ENCODE measurements around the gene SLCO4A1.
A peak's percentile ranks its signal among the peaks of the same experiment; 100 is the strongest.
"Not testable (repeated sequence)": the region's sequence is repeated elsewhere in the genome, so short reads cannot be mapped to it uniquely, and the experiment has no call there.

The SLCO4A1 gene

DNA sequence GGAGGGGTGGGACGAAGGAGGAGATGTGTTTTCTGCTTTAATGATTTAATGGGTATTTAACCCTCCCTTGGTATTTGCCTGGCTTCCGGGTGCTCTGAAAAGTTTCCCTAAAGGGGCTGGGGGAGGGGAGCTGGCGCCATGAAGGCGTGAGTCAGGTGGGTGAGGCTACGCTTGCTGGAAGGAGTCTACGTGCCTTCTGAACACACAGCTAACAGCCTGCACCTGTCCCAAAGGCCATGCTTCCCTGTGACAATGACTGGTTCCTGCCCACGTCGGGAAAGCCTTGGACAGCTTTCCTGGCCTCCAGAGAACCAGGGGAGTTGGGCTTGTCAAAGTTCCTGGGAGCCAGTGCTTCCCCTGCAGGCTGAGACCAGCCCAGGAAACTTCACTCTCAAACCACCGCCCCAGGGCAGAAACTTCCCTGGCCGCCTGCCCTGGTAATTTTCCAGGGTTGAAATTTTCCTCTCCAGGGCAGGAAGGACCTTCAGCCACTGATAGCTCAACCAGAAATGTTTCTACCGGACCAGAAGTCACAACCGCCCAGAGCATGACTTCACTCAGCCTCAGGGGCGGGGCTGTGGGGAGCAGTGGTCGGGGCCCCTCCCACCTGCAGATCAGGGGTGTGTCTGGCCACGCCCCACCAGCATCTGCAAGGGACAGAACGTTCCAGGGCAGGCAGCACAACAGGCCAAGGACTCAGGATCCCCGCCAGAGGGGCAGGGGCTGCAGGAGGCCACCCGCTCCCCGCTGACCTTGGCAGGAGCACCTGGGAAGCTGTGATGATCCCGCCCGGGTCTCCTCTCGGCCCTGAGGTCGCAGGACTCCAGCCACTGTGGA is 18.6 kb upstream of the SLCO4A1 start:
- Histone ChIP-seq H3K4me1 (peaks cover 14% of the 10 kb centered on the region), H3K36me3 (replicated peaks) (no peaks in the 10 kb centered on the region), H3K27me3 (ENCODE audit: low read depth) (no peaks in the 10 kb centered on the region), H3K9me3 (no peaks in the 10 kb centered on the region), H3K4me3 (0 out of 2 replicates have a peak overlapping the region, but pooled peaks have one; percentile 3)
- DNase-seq (ENCODE audit: low spot score in 2 of 2), result peak; percentile 80 to 94
- in situ Hi-C loops (cut with MboI; ENCODE audit: low sequenced_read_pairs), result no loop called here

DNA sequence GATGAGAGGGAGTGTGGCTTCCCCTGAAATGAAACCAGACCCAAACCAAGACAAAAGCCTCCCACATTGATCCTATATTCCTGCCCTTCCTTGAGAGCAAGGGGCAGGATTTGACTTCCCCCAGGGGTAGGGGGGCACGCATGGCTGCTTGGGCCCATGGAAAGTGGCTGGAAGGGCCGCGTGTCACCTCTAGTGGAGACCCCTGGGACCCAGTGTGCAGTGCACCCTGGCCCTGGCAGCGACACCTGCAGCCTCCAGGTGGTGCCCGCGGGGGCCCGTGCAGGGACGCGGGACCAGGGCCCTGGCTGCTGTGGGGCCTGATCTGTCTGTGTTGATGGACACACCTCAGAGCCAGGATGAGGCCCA is 18.0 kb upstream of the SLCO4A1 start:
- Histone ChIP-seq H3K36me3 (replicated peaks) (no peaks in the 10 kb centered on the region), H3K27me3 (ENCODE audit: low read depth) (no peaks in the 10 kb centered on the region), H3K9me3 (no peaks in the 10 kb centered on the region), H3K4me3 (no peak overlapping the region), H3K4me1 (peaks cover 14% of the 10 kb centered on the region)
- DNase-seq (ENCODE audit: low spot score in 2 of 2), result peak in 1 of 2 experiments; percentile 51
- in situ Hi-C loops (cut with MboI; ENCODE audit: low sequenced_read_pairs), result no loop called here

DNA sequence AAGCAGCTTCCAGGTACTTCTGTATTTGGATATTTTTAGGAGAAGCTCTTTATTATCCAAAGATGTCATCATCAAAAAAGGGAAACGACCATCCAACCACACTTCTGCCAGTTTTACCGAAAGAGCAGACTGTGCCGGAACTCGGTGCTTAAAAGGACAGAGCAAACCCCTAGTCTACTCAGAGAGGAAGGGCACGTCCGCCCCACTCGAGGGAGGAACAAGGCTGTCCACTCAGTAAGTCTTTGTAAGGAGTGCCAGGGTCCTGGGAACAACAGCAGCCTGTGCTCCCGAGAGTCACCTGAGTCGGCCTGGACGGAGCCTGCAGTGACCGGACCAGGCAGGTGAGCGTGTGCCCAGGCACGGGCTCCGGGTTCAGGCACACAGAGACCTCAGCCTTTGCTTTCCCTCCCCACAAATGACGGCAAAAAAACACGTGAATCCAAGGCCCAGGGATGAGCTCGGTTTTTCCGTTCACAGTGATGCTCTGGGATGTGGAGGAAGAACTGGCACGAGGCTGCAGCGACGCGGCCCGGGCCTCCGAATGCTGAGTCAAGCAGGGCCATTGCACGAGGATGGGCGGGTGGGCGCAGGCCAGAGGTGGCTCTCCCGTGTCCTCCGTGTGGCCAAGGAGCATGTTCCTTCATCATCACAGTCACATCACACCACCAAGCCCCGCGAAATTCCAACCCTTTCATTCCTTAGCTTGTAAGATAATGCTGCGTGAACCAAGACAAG is 17.4 kb upstream of the SLCO4A1 start:
- no peak for DNase-seq (ENCODE audit: low spot score in 2 of 2)
- Histone ChIP-seq H3K4me1 (peaks cover 14% of the 10 kb centered on the region), H3K27me3 (ENCODE audit: low read depth) (no peaks in the 10 kb centered on the region), H3K4me3 (no peak overlapping the region), H3K36me3 (replicated peaks) (no peaks in the 10 kb centered on the region), H3K9me3 (no peaks in the 10 kb centered on the region)
- in situ Hi-C loops (cut with MboI; ENCODE audit: low sequenced_read_pairs), result no loop called here

DNA sequence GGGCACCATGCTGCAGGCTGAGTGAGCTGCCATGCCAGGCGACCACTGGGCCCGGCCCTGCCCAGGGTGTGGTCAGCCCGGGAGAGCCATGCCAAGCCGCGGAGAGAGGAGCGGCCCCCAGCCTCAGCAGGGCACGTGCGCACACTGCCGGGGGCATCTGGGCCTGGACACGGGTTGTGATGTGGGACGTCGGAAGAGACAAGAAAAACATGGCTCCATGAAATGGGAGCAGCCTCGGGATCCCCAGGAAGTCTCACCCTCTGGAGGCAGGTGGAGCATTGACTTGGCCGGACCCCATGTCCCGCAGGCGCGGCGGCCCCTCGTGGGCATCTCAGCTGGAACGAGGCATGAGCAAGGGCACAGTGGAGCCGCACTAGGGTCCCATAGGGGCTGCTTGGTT is 16.8 kb upstream of the SLCO4A1 start:
- peaks cover 14% of the 10 kb centered on the region for H3K4me1 ChIP-seq
- in situ Hi-C loops (cut with MboI; ENCODE audit: low sequenced_read_pairs), result no loop called here

DNA sequence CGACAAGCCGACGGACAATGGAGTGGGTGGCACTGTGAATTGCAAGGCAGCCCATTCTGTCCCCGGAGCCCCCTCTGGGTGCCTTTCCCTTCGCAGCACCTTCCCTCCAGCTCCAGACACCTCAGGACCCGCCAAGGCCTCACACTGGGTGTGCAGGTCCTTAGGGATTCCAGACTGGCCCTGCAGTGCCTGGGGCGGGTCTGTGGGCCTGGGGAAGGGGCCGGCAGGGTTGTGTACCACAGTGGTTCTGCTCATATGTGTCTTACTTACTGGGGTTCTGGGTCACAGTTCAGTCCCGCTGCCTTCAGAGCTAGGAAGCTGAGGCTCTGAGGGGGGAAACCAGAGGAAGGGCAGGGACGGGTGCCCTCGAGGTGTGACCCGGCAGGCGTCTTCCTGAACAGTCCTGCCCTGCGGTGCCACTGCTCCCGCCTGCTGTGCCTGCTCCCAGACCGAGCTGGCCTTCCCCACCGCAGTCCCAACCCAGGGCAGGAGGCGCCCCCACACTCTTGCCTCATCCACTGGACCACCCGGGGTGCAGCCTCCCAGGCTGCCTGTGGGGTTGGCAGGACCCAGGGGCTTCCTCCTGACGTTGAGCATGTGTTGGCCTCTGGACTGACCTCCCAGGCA is 16.3 kb upstream of the SLCO4A1 start:
- H3K4me1 ChIP-seq, result peaks cover 14% of the 10 kb centered on the region
- H3K27me3 ChIP-seq (ENCODE audit: low read depth), result no peaks in the 10 kb centered on the region
- no peaks in the 10 kb centered on the region for H3K36me3 ChIP-seq (replicated peaks)
- no peak for DNase-seq (ENCODE audit: low spot score in 2 of 2)
- in situ Hi-C loops (cut with MboI; ENCODE audit: low sequenced_read_pairs), result no loop called here
- H3K9me3 ChIP-seq, result no peaks in the 10 kb centered on the region
- no peak overlapping the region for H3K4me3 ChIP-seq

More for the DNA sequence above, 16.8 kb upstream of the SLCO4A1 start:
- H3K36me3 ChIP-seq (replicated peaks), result no peaks in the 10 kb centered on the region
- H3K4me3 ChIP-seq, result no peak overlapping the region
- no peak for DNase-seq (ENCODE audit: low spot score in 2 of 2)
- H3K9me3 ChIP-seq, result no peaks in the 10 kb centered on the region
- H3K27me3 ChIP-seq (ENCODE audit: low read depth), result no peaks in the 10 kb centered on the region

DNA sequence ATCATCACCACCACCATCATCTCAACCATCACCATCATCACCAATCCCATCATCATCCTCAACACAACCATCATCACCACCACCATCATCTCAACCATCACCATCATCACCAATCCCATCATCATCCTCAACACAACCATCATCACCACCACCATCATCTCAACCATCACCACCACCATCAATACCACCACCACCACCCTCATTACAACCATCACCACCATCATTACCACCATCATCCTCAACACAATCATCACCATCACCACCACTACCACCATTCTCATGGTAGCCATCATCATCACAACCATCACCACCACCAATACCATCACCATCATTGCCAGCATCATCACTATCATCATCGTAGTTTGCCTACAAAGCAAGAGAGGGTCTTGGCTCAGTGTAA is 14.9 kb upstream of the SLCO4A1 start:
- H3K27me3 ChIP-seq (ENCODE audit: low read depth); H3K9me3 ChIP-seq; H3K4me3 ChIP-seq; DNase-seq (ENCODE audit: low spot score in 2 of 2); in situ Hi-C loops (cut with MboI; ENCODE audit: low sequenced_read_pairs); H3K36me3 ChIP-seq (replicated peaks): not testable (repeated sequence)
- peaks cover 14% of the 10 kb centered on the region for H3K4me1 ChIP-seq

DNA sequence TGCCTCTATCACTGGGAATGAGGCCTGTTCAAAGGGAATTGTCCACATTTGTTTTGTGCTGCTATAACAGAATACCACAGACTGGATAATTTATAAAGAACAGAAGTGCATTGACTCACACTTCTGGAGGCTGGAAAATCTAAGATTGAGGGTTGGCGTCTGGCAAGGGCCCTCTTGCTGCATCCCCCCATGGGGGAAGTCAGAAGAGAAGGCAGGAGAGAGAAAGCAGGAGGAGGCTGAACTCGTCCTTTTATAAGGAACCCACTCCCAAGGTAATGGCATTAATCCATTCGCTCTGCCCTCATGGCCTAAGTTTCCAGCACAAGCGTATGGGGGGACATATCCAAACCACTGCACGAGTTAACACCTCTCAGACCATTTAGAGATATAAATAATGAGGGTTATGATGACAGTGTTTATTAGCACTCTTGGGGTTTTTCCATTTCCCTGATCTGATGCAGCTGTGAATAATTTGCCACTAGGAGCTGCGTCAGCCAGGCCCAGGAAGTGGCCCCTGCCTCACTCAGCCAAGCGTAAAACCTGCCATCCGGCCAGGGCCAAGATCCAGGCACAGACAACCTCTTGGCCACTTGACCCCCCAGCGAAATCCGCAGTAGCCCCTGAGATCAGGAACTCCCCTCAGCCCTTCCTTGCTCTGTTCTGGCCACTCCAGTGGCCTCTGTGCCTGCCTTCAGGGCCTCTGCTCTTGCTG is 14.2 kb upstream of the SLCO4A1 start:
- DNase-seq (ENCODE audit: low spot score in 2 of 2), result no peak
- peaks cover 14% of the 10 kb centered on the region for H3K4me1 ChIP-seq
- in situ Hi-C loops (cut with MboI; ENCODE audit: low sequenced_read_pairs), result no loop called here
- no peaks in the 10 kb centered on the region for H3K9me3 ChIP-seq
- H3K36me3 ChIP-seq (replicated peaks), result no peaks in the 10 kb centered on the region
- H3K27me3 ChIP-seq (ENCODE audit: low read depth), result peaks cover 8% of the 10 kb centered on the region; the same call in 1 of the 2 replicates
- H3K4me3 ChIP-seq, result no peak overlapping the region

DNA sequence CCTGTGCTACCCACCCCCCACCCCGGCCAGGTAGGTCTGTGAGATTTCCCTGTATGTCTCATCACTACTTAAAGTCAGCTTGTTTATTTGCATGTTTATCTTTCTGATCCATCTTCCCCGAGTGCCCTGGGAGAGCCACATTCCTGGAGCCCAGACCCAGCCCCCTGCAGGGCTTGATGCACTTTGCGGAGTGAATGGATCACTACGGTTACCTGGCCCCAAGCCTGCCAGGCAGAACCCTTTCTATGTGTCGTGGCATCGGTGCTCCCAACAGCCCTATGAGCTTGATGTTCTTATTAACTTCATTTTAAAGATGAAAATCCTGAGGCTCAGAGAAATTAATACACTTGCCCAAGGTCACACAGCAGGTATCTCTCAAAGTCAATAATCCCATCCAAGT is 13.6 kb upstream of the SLCO4A1 start:
- no peak for DNase-seq (ENCODE audit: low spot score in 2 of 2)
- Histone ChIP-seq H3K36me3 (replicated peaks) (no peaks in the 10 kb centered on the region), H3K4me1 (peaks cover 8% of the 10 kb centered on the region), H3K4me3 (no peak overlapping the region), H3K9me3 (no peaks in the 10 kb centered on the region), H3K27me3 (ENCODE audit: low read depth) (peaks cover 8% of the 10 kb centered on the region; the same call in 1 of the 2 replicates)
- in situ Hi-C loops (cut with MboI; ENCODE audit: low sequenced_read_pairs), result no loop called here

DNA sequence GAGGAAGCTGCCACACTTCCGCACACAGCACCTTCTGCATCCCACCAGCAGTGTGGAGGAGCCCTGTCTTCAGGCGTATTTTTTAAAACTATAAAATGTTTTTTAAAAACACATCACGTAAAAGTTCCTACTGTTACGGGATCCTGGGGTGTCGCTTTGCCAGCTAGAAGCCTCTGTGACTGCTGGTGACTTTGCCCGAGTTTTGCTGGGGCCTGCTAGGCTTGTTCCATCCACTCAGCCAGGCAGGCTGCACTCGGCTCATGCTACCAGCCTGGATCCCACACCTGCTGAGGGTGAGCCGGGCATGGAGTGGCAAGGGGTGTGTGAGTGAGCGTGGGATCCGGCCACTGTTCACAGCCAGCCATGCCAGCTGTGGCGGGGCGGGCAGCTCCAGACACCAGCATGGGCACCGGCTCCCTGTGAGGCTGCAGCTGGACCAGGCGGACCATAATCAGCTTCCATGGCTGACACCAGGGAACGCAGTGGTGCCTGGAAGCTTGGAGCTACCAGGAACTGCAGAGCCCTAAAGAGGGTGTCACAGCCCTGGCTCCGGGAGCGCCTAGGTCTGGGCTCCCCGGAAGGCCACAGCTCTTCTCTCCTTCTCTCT is 12.3 kb upstream of the SLCO4A1 start:
- H3K27me3 ChIP-seq (ENCODE audit: low read depth), result peaks cover 8% of the 10 kb centered on the region; the same call in 1 of the 2 replicates
- H3K36me3 ChIP-seq (replicated peaks), result no peaks in the 10 kb centered on the region
- in situ Hi-C loops (cut with MboI; ENCODE audit: low sequenced_read_pairs), result no loop called here
- no peak for DNase-seq (ENCODE audit: low spot score in 2 of 2)
- H3K4me3 ChIP-seq, result no peak overlapping the region
- H3K4me1 ChIP-seq, result no peaks in the 10 kb centered on the region
- H3K9me3 ChIP-seq, result no peaks in the 10 kb centered on the region

DNA sequence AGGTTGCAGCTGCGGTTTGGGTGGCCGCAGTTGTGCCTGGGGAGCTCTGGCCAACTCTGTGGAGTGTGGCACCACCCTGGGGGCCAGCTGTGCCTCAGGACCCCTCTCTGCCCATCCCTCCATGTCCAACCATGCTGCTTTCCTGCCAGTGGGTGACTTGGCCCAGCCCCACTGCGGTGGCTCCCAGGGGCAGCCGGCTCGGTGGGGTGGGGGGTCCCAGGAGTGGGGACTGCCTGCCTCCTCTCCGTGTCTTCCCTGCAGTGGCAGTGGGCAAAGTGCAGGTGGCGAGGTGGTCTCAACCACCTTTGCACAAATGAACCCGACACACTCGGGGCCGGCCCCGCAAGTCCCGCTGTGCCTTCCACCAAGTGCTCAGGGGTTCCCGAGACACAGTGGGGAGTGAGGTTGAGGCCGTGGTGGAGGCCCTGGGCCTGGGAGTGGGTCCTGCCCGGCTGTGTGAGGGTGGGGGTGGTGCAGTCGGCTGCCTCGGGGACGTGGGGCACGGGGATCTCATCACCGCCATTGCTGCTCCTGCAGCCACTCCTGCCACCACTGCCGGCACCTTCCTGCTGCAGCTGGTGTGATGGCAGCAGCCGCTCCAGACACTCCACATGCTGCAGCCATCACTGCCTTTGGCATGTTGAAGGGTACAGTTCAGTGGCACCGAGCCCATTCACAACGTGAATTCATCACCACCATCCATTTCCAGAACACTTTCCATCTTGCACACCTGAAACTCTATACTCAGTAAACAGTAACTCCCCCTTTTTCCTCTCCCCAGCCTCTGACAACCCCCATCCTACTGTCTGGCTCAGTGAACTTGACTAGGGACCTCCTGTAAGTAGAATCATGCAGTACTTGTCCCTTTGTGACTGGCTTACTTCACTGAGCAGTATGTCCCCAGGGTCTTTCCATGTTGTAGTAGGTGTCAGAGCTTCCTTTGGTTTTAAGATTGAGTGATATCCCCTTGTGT is 10.7 kb upstream of the SLCO4A1 start:
- Histone ChIP-seq H3K27me3 (ENCODE audit: low read depth) (peaks cover 8% of the 10 kb centered on the region; the same call in 1 of the 2 replicates), H3K36me3 (replicated peaks) (no peaks in the 10 kb centered on the region), H3K4me3 (no peak overlapping the region), H3K4me1 (no peaks in the 10 kb centered on the region), H3K9me3 (no peaks in the 10 kb centered on the region)
- in situ Hi-C loops (cut with MboI; ENCODE audit: low sequenced_read_pairs), result no loop called here
- no peak for DNase-seq (ENCODE audit: low spot score in 2 of 2)

DNA sequence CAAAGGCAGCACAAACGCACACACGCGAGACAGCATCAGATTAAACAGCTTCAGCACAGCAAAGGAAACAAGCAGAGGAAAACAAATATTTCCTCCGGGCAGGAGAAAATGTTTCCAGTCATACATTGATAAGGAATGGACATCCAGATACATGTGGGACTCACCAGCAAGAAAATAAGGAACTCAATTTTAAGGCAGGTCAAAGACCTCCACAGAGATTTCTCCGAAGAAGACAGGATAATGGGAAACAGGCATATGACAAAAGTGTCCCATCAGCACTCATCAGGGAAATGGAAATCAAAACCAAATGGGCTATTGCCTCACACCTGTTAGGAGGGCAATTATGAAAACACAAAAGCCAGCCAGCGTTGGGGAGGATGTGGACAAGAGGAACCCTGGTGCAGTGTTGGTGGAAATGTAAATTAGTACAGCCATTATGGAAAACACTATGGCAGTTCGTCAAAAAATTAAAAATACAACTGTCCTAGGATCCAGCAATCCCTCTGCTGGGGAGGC is 9.7 kb upstream of the SLCO4A1 start:
- Histone ChIP-seq H3K4me1 (no peaks in the 10 kb centered on the region), H3K4me3 (no peak overlapping the region), H3K27me3 (ENCODE audit: low read depth) (peaks cover 8% of the 10 kb centered on the region; the same call in 1 of the 2 replicates), H3K36me3 (replicated peaks) (no peaks in the 10 kb centered on the region), H3K9me3 (no peaks in the 10 kb centered on the region)
- in situ Hi-C loops (cut with MboI; ENCODE audit: low sequenced_read_pairs), result no loop called here
- DNase-seq (ENCODE audit: low spot score in 2 of 2), result no peak

DNA sequence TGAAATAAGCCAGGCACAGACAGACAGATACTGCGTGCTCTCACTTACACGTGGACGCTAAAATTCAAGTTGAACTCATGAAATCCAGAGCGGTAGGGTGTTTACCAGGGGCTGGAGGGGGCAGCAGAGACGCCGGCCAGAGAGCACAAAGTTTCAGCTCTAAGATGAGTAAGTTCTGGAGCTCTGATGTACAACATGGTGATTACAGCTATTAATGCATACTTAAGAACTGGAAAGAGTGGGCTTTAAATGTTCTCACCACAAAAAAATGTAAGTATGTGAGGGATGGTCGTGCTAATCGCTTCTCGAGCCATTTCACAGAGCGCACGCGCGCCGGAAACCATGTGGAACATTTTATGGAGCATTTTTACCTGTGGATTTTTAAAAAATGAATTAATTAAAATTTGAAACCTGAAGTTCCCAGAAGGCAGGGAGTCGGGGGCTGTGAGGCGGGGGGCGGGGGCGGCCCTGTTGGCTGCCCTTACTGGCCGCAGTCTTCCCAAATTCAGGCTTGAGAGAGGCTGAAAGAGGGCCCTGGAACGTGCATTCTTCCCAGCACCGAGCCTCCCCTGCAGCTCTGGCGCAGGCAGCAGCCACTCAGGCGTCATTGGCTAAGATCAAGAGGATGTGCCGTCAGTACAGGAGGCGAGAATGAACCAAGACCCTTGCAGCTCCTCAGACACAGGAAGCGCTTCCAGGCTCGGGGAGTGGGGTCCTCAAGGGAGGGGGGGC is 8.5 kb upstream of the SLCO4A1 start:
- DNase-seq (ENCODE audit: low spot score in 2 of 2), result no peak
- peaks cover 8% of the 10 kb centered on the region; the same call in 1 of the 2 replicates for H3K27me3 ChIP-seq (ENCODE audit: low read depth)
- H3K4me3 ChIP-seq, result no peak overlapping the region
- H3K9me3 ChIP-seq, result no peaks in the 10 kb centered on the region
- H3K4me1 ChIP-seq, result no peaks in the 10 kb centered on the region
- H3K36me3 ChIP-seq (replicated peaks), result no peaks in the 10 kb centered on the region
- in situ Hi-C loops (cut with MboI; ENCODE audit: low sequenced_read_pairs), result no loop called here

Data from HAP-1 (cell line).